IMR-90 (cell line): ENCODE data around the gene ZNF423. TPM values are rescaled to one million over a fixed set of nuclear protein-coding genes. Genes with fewer than 3 reads are reported as not detected.

Experiments used
- ATAC-seq: fragments of 200-7000 bp; cut with Tn5 transposase; 2 replicates; pipeline ENCODE4 v1.9.1; 2020; ENCODE audit warnings: low read depth, mild to moderate bottlenecking, moderate library complexity
- BruUV-seq: library from RNA; stranded (reverse); fragments of 400-500 nt; replicated peaks from 2 replicates; lab custom pipeline; 2021; lab: Mats Ljungman, UMichigan
- CTCF ChIA-PET: fragments of 300-600 bp; formaldehyde crosslinking; extraction: SDS; loops from one replicate; lab custom pipeline; 2021; ENCODE audit warnings: antibody characterized with exemption; lab: Yijun Ruan, JAX
- POLR2A ChIA-PET: fragments of 300-600 bp; sonication (Branson Sonifier 250); formaldehyde crosslinking; loops from one replicate; lab custom pipeline; 2022; ENCODE audit warnings: antibody characterized with exemption; ENCODE audit not compliant: unreplicated experiment; lab: Charles Lee
- DNase-seq: peaks from one replicate; pipeline ENCODE4 v3.0.0; 2013
- H2AFZ ChIP-seq: replicated peaks from 2 replicates; pipeline ENCODE3; 2013; ENCODE audit warnings: low read length, mild to moderate bottlenecking; ENCODE audit not compliant: poor library complexity
- H2AK5ac ChIP-seq: 2 replicates; pipeline ENCODE4 v1.6.1; 2013; ENCODE audit warnings: low read depth, low read length, inconsistent platforms
- H2AK9ac ChIP-seq: replicated peaks from 2 replicates; pipeline ENCODE3; 2013; ENCODE audit warnings: mild to moderate bottlenecking, low read depth, low read length, moderate library complexity; ENCODE audit not compliant: poor library complexity
- H2BK120ac ChIP-seq: 2 replicates; pipeline ENCODE4 v1.6.1; 2013; ENCODE audit warnings: low read depth, low read length, inconsistent platforms
- H2BK15ac ChIP-seq: 3 replicates; pipeline ENCODE4 v1.6.1; 2013; ENCODE audit warnings: low read depth, low read length, inconsistent platforms
- H2BK20ac ChIP-seq: 2 replicates; pipeline ENCODE4 v1.6.1; 2013; ENCODE audit warnings: low read depth, mild to moderate bottlenecking, inconsistent platforms, low read length, moderate library complexity
- H2BK5ac ChIP-seq: 2 replicates; pipeline ENCODE4 v1.6.1; 2013; ENCODE audit warnings: mild to moderate bottlenecking, low read depth, low read length, inconsistent platforms; ENCODE audit not compliant: poor library complexity, severe bottlenecking
- H3K14ac ChIP-seq: replicated peaks from 2 replicates; pipeline ENCODE4 v1.6.1; 2013; ENCODE audit warnings: low read depth, low read length, inconsistent platforms
- H3K18ac ChIP-seq: 2 replicates; pipeline ENCODE4 v1.6.1; 2013; ENCODE audit warnings: low read depth, low read length, control low read depth
- H3K23ac ChIP-seq: 2 replicates; pipeline ENCODE4 v1.6.1; 2013; ENCODE audit warnings: low read depth, low read length, inconsistent platforms
- H3K27ac ChIP-seq: 2 replicates; pipeline ENCODE4 v1.5.1; 2013; ENCODE audit warnings: mild to moderate bottlenecking, control low read depth, low read length; ENCODE audit not compliant: insufficient read depth
- H3K27me3 ChIP-seq: 2 replicates; pipeline ENCODE4 v1.6.1; 2013; ENCODE audit warnings: low read length; ENCODE audit not compliant: control insufficient read depth, insufficient read depth
- H3K36me3 ChIP-seq: 2 replicates; pipeline ENCODE4 v1.6.1; 2013; ENCODE audit warnings: low read length, mixed read lengths; ENCODE audit not compliant: control insufficient read depth, insufficient read depth
- H3K4ac ChIP-seq: 2 replicates; pipeline ENCODE4 v1.6.1; 2013; ENCODE audit warnings: low read depth, low read length, inconsistent platforms
- H3K4me1 ChIP-seq: 2 replicates; pipeline ENCODE4 v1.6.1; 2013; ENCODE audit warnings: low read length, mixed read lengths; ENCODE audit not compliant: control insufficient read depth, insufficient read depth
- H3K4me2 ChIP-seq: 2 replicates; pipeline ENCODE4 v1.6.1; 2013; ENCODE audit warnings: low read depth, mild to moderate bottlenecking, control low read depth, low read length, moderate library complexity
- H3K4me3 ChIP-seq: 2 replicates; pipeline ENCODE4 v1.5.1; 2013; ENCODE audit warnings: low read depth, mild to moderate bottlenecking, control low read depth, low read length, moderate library complexity; ENCODE audit not compliant: insufficient read depth
- H3K56ac ChIP-seq: 2 replicates; pipeline ENCODE4 v1.6.1; 2013; ENCODE audit warnings: low read length, inconsistent platforms; ENCODE audit not compliant: insufficient read depth; ENCODE audit errors: extremely low read depth
- H3K79me1 ChIP-seq, 2 experiments: 2 replicates each; pipeline ENCODE4 v1.6.1; 2013; ENCODE audit warnings: low read length in 2 of 2, inconsistent platforms in 1 of 2, low read depth in 1 of 2
- H3K9ac ChIP-seq: 2 replicates; pipeline ENCODE4 v1.6.1; 2013; ENCODE audit warnings: low read depth, low read length, control low read depth
- H3K9me1 ChIP-seq: 2 replicates; pipeline ENCODE4 v1.6.1; 2013; ENCODE audit warnings: low read length, inconsistent platforms; ENCODE audit not compliant: insufficient read depth
- H3K9me3 ChIP-seq: 2 replicates; pipeline ENCODE4 v1.6.1; 2013; ENCODE audit warnings: low read length; ENCODE audit not compliant: control insufficient read depth, insufficient read depth
- H4K20me1 ChIP-seq: 2 replicates; pipeline ENCODE4 v1.6.1; 2013; ENCODE audit warnings: low read length, inconsistent platforms; ENCODE audit not compliant: insufficient read depth
- H4K5ac ChIP-seq: 2 replicates; pipeline ENCODE4 v1.6.1; 2013; ENCODE audit warnings: mild to moderate bottlenecking, low read depth, low read length, control low read depth
- H4K8ac ChIP-seq, 2 experiments: 2 replicates each; pipeline ENCODE4 v1.6.1; 2013; ENCODE audit warnings: low read depth in 2 of 2, low read length in 2 of 2, control low read depth in 1 of 2, inconsistent platforms in 1 of 2
- H4K91ac ChIP-seq: 2 replicates; pipeline ENCODE4 v1.6.1; 2013; ENCODE audit warnings: low read depth, low read length, inconsistent platforms; ENCODE audit not compliant: insufficient read depth
- BHLHE40 ChIP-seq: fragments of 150-350 bp; IDR thresholded peaks from 2 replicates; pipeline ENCODE4 v1.6.1; 2016; ENCODE audit warnings: mild to moderate bottlenecking, low read depth, low read length
- CEBPB ChIP-seq: IDR thresholded peaks from 2 replicates; pipeline ENCODE4 v1.6.1; 2012; ENCODE audit warnings: low read depth, low read length, improper control_type of control experiment
- CHD1 ChIP-seq: IDR thresholded peaks from 2 replicates; pipeline ENCODE4 v1.6.1; 2012; ENCODE audit warnings: low read depth, low read length, improper control_type of control experiment
- FOS ChIP-seq: fragments of 150-350 bp; IDR thresholded peaks from 2 replicates; pipeline ENCODE4 v1.6.1; 2016; ENCODE audit warnings: low read depth, low read length
- MAFK ChIP-seq: IDR thresholded peaks from 2 replicates; pipeline ENCODE4 v1.6.1; 2012; ENCODE audit warnings: low read depth, low read length, improper control_type of control experiment
- MAZ ChIP-seq: IDR thresholded peaks from 2 replicates; pipeline ENCODE4 v1.6.1; 2012; ENCODE audit warnings: low read depth, mild to moderate bottlenecking, low read length, improper control_type of control experiment, moderate library complexity, borderline replicate concordance
- MXI1 ChIP-seq: IDR thresholded peaks from 2 replicates; pipeline ENCODE4 v1.6.1; 2012; ENCODE audit warnings: low read depth, mild to moderate bottlenecking, low read length, moderate library complexity, borderline replicate concordance
- NFE2L2 ChIP-seq: fragments of 150-350 bp; IDR thresholded peaks from 2 replicates; pipeline ENCODE4 v1.6.1; 2016; ENCODE audit warnings: low read depth, mild to moderate bottlenecking, low read length
- POLR2A ChIP-seq: IDR thresholded peaks from 2 replicates; pipeline ENCODE4 v1.6.1; 2012; ENCODE audit warnings: mild to moderate bottlenecking, low read depth, low read length
- RAD21 ChIP-seq: IDR thresholded peaks from 2 replicates; pipeline ENCODE4 v1.6.1; 2012; ENCODE audit warnings: low read length, improper control_type of control experiment
- RCOR1 ChIP-seq: IDR thresholded peaks from 2 replicates; pipeline ENCODE4 v1.6.1; 2012; ENCODE audit warnings: mild to moderate bottlenecking, low read length, improper control_type of control experiment; ENCODE audit not compliant: insufficient replicate concordance
- RFX5 ChIP-seq: IDR thresholded peaks from 2 replicates; pipeline ENCODE4 v1.8.0; 2012; ENCODE audit warnings: low read depth, mild to moderate bottlenecking, low read length, moderate library complexity
- SMC3 ChIP-seq: fragments of 150-350 bp; IDR thresholded peaks from 2 replicates; pipeline ENCODE4 v1.6.1; 2016; ENCODE audit warnings: low read depth, mild to moderate bottlenecking, antibody characterized with exemption, low read length, moderate library complexity
- WGBS, 2 experiments: methylation state at CpG; one replicate each; pipeline versions ENCODE4 v1.1.5 to v1.1.7; 2013; ENCODE audit warnings: missing lambda C conversion rate in 2 of 2; ENCODE audit not compliant: insufficient read length in 1 of 2; ENCODE audit errors: extremely low coverage in 2 of 2; 5-methylcytosine and 5-hydroxymethylcytosine counted together
- dilution Hi-C: fragments of 300-500 bp; cut with HindIII; formaldehyde crosslinking; loops from one replicate; pipeline ENCODE4 v1.14.3; 2018; ENCODE audit warnings: low sequenced_read_pairs; ENCODE audit not compliant: unreplicated experiment
- in situ Hi-C: fragments of 300-500 bp; cut with MboI; formaldehyde crosslinking; loops from 3 replicates; pipeline ENCODE4 v1.14.3; 2019; ENCODE audit warnings: low sequenced_read_pairs, inconsistent platforms, mixed read lengths
- intact Hi-C: fragments of 100-400 bp; cut with micrococcal nuclease; formaldehyde crosslinking; loops from 2 replicates; pipeline ENCODE4 v1.10.0; 2022
- polyA plus RNA-seq, 3 experiments: library from polyadenylated mRNA; depleted of rRNA; stranded (reverse); fragments of >200 nt; gene quantifications; 2 replicates each; pipeline ENCODE4 v1.2.3, GENCODE V29; 2012; ENCODE audit warnings: low replicate concordance in 1 of 3
- total RNA-seq: library from RNA; depleted of rRNA; stranded (reverse); fragments of >200 nt; gene quantifications from 2 replicates; pipeline ENCODE4 v1.2.3, GENCODE V29; 2012
- TF ChIP-seq, protein P1 (sequence below): fragments of 150-350 bp; IDR thresholded peaks from 2 replicates; pipeline ENCODE4 v1.6.1; 2016; ENCODE audit warnings: low read depth, mild to moderate bottlenecking, low read length, moderate library complexity, borderline replicate concordance
- TF ChIP-seq, protein P2 (sequence below): fragments of 150-350 bp; IDR thresholded peaks from 2 replicates; pipeline ENCODE4 v1.6.1; 2017; ENCODE audit warnings: mild to moderate bottlenecking, antibody characterized with exemption, low read length, low read depth
- TF ChIP-seq, protein P3 (sequence below): conservative IDR thresholded peaks from 2 replicates; pipeline ENCODE4 v1.5.1; 2012; ENCODE audit warnings: mild to moderate bottlenecking, low read depth, low read length, improper control_type of control experiment

ZNF423 gene
- total and polyA plus RNA-seq, 2 of the 4 experiments (the other 2 are of a cell fraction), result under 0.01 to 0.10 TPM

DNA sequence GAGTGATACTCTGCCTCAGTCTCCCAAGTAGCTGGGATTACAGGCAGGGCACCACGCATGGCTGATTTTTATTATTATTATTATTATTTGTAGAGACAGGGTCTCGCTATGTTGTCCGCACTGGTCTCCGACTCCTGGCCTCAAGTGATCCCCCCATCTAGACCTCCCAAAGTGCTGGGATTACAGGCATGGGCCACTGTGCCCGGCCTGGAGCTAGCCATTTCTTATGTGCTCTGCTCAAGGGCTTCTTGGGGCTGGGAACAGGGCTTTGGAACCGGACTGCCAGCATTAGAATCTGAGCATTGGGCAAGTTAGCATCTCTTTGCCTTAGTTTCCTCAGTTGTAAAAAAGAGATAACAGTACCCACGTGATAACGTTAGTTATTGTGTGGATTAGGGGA lies 371.0 kb downstream of the ZNF423 start:
- intact Hi-C loops, result no loop called here

More for the DNA sequence above, 371.0 kb downstream of the ZNF423 start:
- ChIA-PET POLR2A (no interaction called here), CTCF (no interaction called here)
- Histone ChIP-seq H4K91ac (no peak overlapping the region), H2BK20ac (no peak overlapping the region), H3K27me3 (no peaks in the 10 kb centered on the region; the same call in 1 of the 2 replicates), H2AK5ac (no peak overlapping the region), H3K9me1 (no peaks in the 10 kb centered on the region), H2AFZ (no peak overlapping the region), H4K20me1 (no peaks in the 10 kb centered on the region), H3K56ac (no peak overlapping the region), H3K14ac (no peak overlapping the region), H2BK15ac (no peak overlapping the region), H3K36me3 (no peaks in the 10 kb centered on the region), H3K4ac (no peak overlapping the region), H3K4me3 (no peak overlapping the region), H3K23ac (no peak overlapping the region), H3K27ac (no peak overlapping the region), H3K4me2 (no peak overlapping the region), H4K5ac (no peak overlapping the region), H3K4me1 (no peaks in the 10 kb centered on the region), H3K18ac (no peak overlapping the region), H3K79me1 (no peaks in the 10 kb centered on the region), H3K9me3 (no peaks in the 10 kb centered on the region), H4K8ac (no peak overlapping the region), H2BK5ac (no peak overlapping the region), H2AK9ac (no peak overlapping the region), H3K9ac (no peak overlapping the region), H2BK120ac (no peak overlapping the region)
- no TSS peak for BruUV-seq
- no CpG with 5 or more reads among the region's 8 CpGs for WGBS, 2 experiments
- dilution Hi-C loops (no loop called here), in situ Hi-C loops (no loop called here)
- no peak for DNase-seq
- no peak for ATAC-seq
- TF ChIP-seq RAD21 (no peak), MAZ (no peak), SMC3 (no peak), CEBPB (no peak), BHLHE40 (no peak), NFE2L2 (no peak), MAFK (no peak), RCOR1 (no peak), RFX5 (no peak), POLR2A (no peak), FOS (no peak), CHD1 (no peak), MXI1 (no peak)
- TF ChIP-seq, protein P1, sequence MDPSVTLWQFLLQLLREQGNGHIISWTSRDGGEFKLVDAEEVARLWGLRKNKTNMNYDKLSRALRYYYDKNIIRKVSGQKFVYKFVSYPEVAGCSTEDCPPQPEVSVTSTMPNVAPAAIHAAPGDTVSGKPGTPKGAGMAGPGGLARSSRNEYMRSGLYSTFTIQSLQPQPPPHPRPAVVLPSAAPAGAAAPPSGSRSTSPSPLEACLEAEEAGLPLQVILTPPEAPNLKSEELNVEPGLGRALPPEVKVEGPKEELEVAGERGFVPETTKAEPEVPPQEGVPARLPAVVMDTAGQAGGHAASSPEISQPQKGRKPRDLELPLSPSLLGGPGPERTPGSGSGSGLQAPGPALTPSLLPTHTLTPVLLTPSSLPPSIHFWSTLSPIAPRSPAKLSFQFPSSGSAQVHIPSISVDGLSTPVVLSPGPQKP, result no peak
- TF ChIP-seq, protein P2, sequence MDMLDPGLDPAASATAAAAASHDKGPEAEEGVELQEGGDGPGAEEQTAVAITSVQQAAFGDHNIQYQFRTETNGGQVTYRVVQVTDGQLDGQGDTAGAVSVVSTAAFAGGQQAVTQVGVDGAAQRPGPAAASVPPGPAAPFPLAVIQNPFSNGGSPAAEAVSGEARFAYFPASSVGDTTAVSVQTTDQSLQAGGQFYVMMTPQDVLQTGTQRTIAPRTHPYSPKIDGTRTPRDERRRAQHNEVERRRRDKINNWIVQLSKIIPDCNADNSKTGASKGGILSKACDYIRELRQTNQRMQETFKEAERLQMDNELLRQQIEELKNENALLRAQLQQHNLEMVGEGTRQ, result no peak
- TF ChIP-seq, protein P3, sequence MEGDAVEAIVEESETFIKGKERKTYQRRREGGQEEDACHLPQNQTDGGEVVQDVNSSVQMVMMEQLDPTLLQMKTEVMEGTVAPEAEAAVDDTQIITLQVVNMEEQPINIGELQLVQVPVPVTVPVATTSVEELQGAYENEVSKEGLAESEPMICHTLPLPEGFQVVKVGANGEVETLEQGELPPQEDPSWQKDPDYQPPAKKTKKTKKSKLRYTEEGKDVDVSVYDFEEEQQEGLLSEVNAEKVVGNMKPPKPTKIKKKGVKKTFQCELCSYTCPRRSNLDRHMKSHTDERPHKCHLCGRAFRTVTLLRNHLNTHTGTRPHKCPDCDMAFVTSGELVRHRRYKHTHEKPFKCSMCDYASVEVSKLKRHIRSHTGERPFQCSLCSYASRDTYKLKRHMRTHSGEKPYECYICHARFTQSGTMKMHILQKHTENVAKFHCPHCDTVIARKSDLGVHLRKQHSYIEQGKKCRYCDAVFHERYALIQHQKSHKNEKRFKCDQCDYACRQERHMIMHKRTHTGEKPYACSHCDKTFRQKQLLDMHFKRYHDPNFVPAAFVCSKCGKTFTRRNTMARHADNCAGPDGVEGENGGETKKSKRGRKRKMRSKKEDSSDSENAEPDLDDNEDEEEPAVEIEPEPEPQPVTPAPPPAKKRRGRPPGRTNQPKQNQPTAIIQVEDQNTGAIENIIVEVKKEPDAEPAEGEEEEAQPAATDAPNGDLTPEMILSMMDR, result no peak
